ENCODE data around the gene KCNJ10.
"Not testable (repeated sequence)": the region's sequence is repeated elsewhere in the genome, so short reads cannot be mapped to it uniquely, and the experiment has no call there.

The KCNJ10 gene

DNA sequence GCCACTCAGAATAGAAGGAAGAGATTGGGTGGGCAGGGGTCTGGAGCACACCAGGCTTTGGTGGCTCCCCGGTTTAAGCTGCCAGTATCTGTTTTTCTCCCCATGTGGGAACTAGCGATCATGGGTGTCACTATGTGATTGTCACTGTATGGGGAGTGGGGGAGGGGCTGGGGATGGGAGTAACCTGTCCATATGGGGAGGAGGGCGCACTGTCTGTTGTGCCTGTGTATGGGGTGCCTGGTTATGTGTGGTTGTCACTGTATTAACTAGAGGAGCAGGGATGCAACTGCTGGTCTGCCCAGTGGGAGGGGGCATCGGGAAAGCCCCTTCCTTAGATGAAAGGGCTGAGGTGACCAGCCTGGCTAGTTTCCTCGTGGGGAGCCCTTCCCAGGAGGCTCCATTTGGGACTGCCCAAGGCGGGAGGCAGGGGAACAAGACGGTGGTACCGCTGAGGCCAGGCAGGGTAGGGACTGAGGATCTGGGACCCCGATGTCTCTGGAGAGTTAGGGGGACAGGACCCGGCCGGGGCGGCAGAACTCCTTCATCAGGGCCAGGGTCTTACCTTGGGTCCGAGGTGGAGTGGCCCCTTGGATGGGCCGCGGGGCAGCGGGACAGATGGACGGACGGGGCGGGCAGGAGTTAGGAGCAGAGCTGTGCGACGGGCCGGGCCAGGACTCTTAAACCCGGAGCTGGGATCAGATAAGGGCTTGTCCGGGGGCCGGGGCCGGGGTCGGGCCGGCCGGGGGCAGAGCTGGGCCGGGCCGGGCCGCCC, at the start of gene KCNJ10:
Gene KCNJ10, minus strand, starts transcription at position 701 of the 772 bp plus-strand sequence. CDS start 27,628 bp downstream, outside the sequence.
- peak in 5 of 14 donors; percentile 44 to 71 (median 68) for DNase-seq

DNA sequence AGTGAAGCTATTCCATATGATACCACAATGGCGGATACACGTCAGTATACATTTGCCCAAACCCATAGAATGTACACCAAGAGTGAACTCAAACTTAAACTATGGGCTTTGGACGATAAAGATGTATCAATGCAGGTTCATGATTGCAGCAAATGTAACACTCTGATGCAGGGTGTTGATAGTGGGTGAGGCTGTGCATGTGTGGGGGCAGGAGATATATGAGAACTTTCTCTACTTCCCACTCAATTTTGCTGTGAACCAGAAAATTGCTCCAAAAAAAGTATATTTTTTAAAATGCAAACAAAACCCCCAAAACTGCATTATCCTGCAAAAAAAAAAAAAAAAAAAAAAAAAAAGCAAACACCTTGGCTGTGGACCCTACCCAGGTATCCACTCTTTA, 49.0 kb upstream of the KCNJ10 start:
- DNase-seq, result no peak

DNA sequence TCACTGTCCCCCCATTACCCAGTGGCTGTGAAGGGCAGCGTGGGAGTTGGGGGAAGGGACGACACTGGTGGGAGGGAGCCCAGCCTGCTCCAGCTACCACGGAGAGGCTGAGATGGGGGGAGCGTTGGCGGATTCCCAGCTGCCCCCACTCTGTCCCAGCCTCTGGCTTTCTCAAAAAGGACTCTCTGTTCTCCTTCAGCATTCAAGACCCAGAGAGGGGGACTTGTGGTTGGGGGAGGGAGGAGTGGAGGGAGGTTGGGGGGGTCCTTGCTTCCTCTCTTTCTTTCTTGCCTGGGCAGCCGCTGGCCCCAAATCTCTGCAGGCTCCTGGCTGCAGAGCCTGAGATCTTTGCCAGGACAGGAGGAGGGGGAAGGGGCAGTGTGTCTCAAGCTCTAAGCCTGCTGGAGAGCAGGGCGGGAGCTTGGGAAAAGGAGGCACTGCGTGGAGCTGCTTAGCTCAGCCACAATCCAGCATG, 47.8 kb upstream of the KCNJ10 start:
- peak in 11 of 14 donors; percentile 40 to 91 (median 84) for DNase-seq

DNA sequence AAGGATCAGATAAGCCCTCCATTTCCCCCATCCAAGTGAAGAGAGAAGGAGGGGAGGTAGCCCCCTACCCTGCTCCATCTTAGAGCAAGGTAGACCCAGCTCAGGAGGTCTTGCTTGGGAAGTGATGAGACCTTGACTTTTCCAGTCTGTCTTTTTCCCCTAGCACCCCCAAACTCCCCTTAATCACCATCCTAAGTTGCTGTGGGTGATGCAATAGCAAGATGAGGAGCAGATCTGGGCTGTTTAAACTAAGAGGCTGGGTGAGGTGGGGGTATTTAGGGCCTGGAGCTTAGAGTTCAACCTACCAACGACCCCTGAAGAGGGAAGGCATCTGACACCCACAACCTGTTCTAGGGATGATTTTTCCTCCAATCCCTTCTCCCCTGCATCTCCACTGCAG, 47.3 kb upstream of the KCNJ10 start:
- peak in 1 of 14 donors; percentile 48 for DNase-seq

DNA sequence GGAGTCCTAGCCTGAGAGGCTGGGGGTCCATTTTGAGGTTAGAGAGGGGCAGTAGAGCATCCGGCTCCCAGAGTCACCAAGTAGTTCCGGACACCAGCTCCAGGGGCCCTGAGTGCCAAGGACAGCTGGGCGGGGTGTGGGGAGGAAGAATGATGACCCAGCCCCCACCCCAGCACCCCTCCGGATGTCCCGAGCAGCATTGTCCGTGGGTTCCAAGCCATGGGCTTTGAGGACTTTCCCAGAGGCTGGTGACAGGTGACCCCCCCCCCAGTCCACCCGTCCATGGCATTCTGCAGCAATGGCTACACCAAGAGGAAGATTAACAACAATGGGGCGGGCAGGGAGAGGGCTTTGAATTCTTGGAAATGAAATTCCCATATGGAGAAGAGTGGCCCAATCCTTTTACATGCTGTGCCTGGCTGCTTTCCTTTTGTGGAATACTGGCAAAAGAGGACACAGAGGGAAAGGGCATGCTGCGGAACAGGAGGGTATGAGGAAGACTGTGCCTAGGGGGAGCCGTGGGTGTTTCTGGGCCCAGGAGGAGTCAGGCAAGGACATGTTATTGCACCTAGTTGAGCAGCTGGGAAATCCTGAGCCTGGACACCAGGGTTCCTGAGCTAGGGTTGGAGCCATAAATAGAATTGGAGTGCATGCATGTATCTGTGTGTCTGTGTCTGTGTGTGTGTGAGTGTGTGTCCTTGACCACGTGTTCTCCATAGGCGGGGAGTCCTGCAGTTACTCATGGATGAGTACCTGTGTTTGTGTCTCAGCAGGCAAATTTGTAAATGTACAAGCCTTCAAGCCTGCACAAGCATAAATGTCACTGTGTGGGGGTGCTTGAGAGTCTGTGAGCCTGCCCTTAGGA, 46.6 kb upstream of the KCNJ10 start:
- peak in 6 of 14 donors; percentile 9 to 97 (median 38) for DNase-seq

DNA sequence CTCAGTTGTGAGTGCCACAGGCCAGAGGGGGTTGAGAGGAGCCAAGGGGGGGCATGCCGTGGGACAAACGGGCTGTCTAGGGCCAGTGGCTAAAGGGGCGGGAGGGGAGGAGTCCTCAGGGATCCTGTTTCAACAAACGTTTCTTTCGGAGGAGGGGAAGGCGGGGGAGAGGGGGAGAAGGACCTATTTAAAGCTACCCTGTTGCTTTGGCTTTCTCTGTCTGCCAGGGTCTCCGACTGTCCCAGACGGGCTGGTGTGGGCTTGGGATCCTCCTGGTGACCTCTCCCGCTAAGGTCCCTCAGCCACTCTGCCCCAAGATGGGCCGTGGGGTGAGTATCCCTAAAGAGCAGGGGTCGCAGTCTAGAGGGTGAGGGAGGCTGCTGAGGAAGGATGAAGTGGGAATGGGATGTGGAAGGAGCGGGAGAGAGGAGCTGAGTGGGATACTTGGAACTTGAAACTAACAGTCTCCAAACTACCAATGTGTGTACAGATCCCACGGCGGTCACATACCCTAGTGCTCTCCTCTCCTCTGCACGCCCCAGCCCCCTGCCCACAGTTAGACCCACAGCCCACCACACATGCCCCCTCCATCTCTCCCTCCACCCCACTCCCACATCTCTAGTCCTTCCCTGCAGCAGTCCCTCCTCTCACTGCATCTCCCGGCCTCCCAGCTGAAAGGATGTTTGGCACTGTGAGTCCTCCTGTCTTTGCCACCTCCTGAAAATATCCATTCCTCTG, 45.8 kb upstream of the KCNJ10 start, which contains the start of gene ATP1A2:
Gene ATP1A2, plus strand, starts transcription at position 215 of the 738 bp plus-strand sequence. Its CDS starts 103 bp downstream, at position 318.
- DNase-seq, result peak in 8 of 14 donors; percentile 5 to 70 (median 40)

DNA sequence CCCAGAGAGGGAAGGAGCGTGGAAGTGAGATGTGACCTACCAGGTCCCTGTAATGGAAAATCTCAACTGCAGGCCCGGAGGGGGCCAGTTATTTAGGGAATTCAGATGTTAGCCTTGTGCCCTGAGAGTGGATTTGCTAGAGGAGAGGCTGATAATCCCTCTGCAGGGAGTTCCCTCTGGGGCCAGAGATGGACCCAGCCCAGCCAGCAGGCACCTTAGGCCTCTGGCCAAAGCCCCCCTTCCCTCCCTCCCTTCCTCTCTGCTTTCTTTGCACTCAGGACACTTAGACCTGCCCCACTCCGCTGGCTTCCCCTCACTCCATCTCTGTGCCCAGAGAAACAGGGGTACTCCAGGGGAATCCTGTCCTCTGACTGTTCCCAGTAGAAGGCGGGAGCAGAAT, 44.1 kb upstream of the KCNJ10 start:
- peak in 7 of 14 donors; percentile 16 to 60 (median 49) for DNase-seq

DNA sequence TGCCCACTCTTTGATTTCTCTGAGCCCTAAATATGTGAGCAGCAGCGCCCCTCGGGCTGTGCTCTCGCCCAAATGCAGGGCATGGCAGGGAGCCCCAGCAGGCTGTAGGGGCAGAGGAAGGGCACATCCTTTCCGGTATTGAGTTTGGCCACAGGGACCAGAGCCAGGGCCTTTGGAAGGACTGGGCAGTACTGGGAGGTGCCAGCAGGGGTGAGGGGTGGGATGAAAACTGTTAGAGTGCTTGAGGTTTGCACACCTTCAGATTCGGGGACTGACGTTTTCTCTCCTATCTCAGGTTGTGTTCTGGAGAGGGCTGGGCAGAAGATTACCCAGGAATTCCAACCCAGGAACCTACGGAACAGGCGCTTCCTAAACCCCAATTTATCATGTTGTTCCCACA, 43.4 kb upstream of the KCNJ10 start:
- peak in 1 of 14 donors; percentile 25 for DNase-seq

DNA sequence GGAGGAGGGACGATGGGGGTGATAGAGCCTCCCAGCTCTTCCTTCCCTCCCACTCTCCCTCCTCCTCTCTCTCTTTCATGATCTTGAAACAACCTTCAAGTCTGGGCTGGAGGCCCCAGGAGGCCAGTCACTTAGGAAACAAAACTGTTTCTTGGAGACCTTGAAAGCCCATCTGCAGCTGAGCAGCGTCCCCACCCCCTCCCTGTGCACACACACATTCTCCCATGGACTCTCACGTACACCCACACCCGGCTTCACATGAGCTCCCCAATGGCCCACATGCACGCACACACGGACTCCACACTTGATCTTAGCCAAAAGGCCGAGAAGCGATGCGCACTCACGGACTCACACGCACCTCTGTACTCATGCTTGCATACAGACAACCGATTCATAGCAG, 42.4 kb upstream of the KCNJ10 start:
- peak in 2 of 14 donors; percentile 17 to 24 for DNase-seq

DNA sequence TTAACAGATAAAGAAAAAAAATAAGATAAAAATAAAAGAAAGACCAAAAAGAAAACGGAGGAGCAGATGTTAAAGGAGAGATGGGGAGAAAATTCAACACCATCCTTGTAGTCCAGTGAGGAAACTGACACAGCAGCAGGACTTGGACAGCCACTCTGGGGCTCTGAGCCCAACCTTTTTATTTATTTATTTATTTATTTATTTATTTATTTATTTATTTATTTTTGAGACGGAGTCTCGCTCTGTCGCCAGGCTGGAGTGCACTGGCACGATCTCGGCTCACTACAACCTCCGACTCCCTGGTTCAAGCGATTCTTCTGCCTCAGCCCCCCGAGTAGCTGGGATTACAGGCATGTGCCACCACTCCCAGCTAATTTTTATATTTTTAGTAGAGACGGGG, 41.5 kb upstream of the KCNJ10 start:
- not testable (repeated sequence) for DNase-seq

DNA sequence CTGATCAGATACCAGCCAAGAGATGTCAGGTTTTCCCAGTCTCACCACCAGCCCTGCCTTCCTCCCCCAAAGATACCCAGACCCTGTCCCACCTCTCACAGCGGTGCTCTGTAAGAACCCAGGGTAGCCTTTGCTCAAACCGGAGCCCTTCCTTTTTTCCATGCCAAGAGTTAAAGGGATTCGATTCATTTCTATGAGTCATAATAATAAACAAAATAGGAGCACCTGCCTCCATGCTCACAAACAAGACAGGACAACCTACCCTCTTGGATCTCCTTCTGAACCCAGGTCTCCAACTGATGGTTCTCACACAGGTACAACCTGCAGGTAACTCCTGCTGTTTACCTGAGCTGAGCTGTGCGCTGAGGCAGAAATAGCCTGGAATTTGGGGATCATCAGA, 39.7 kb upstream of the KCNJ10 start:
- DNase-seq, result no peak

DNA sequence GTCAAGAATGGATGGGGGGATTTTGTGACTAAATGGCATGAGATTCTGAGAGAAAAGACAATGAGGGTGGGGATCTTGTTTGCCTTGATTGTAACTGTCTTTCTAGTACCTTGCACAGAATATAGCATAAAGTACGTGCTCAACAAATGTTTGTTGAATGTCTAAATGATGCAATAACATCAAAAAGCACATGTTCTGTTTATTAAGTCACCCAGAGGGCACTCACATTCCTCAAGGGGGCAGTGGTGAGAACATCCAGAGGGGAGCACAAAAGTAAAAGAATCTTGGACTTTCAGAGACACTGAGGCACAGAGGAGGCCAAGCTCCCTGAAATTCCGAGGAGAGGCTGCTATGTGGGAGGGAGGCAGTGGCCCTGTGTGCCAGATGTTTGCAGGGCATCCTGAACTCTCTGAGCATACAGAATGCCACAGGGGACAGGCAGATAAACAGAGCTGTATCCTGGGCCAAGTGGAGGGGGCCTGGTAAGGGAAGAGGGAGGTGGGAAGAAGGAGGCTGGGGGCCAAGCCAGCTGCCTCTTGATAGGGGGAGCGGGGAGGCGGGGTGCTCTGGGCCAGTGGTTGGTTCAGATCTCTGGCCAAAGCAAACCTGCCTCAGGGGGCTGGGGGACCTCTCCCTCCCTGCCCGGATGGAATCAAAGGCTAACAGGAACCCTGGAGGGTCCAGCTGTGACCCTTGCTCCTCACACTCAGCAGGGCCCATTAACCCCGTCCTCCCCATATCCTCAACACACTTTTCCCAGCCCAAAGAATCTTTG, 39.1 kb upstream of the KCNJ10 start:
- peak in 1 of 14 donors; percentile 16 for DNase-seq

DNA sequence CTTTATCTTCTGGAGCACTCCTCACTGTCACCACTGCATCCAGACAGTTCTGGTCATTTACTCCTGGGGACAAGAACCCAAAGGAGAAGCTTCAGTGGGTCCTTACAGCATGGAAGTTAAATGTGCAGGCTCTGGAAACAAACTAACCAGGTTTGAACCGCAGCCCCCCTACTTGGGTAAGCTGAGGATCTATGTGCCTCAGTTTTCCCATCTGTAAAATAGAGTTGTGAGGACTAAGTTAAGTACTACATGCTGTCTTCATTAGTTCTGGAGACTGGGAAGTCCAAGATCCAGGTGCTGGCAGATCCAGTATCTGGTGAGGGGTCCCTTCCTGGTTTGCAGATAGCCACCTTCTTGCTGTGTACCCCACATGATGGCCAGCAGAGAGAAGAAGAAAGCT, 37.6 kb upstream of the KCNJ10 start:
- no peak for DNase-seq

DNA sequence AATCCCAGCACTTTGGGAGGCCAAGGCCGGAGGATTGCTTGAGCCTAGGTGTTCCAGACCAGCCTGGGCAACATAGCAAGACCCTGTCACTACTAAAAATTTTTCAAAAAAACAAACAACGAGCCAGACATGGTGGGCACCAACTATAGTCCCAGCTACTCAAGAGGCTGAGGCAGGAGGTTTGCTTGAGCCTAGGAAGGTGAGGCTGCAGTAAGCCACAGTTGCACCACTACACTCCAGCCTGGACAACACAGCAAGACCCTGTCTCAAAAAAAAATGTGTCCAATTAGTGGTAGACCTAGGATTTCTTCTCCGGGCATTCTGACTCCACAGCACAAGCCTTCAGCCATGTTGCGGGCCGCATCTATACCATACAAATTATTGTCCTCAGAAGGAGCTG, 35.2 kb upstream of the KCNJ10 start:
- DNase-seq, result no peak

DNA sequence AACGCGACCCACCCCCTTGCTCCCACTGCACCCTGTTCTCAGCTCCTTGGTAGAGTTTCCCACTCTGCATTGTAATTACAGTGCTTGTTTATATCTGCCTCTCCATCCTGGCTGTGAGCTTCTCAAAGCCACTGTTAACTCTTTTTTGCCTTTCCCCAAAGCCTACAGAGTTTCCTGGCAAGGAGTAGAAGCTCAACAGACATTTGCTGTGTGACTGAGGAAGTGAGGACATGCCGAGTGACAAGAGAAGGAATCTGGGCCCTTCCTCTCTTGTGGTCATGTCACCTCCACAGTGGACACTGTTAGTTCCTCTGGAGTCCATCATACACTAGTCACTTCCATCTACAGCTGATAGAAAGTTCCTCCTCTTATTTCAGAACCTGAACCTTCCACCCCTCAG, 34.5 kb upstream of the KCNJ10 start:
- DNase-seq, result peak in 3 of 14 donors; percentile 10 to 75 (median 28)

DNA sequence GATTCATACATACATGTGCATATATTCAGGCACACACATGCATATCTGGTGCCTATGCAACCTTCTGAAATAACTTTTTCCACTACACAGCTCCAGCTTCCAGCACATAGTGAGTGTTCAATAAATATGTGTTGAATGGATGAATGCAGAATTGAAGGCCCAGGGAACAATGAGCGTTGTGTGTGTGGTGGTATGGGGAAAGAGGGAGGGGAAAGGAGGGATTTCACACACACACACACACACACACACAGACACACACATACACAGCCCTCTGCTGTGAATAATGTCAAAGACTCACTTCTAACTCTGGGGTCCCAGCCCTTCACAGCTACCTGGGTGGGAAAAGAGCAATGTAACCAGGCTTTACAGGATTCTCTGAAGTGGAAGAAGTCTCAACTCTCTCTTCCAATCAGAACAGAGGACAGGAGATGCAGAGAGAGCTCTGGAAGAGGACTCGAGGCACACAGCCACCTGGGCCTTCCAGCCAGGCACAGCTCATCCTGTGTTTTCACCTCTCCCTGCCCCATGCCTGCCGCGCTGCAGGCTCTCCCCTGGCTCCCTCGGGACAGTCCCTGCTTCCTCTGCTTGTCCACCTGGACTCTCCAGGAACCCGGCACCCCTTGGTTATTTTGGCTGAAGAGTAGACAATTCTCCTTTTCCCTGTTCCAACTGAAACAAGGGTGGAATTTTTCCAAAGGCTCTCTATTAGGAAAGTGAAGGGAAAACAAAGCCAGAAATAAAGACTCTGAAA, 33.9 kb upstream of the KCNJ10 start:
- peak in 4 of 14 donors; percentile 16 to 80 (median 47) for DNase-seq

DNA sequence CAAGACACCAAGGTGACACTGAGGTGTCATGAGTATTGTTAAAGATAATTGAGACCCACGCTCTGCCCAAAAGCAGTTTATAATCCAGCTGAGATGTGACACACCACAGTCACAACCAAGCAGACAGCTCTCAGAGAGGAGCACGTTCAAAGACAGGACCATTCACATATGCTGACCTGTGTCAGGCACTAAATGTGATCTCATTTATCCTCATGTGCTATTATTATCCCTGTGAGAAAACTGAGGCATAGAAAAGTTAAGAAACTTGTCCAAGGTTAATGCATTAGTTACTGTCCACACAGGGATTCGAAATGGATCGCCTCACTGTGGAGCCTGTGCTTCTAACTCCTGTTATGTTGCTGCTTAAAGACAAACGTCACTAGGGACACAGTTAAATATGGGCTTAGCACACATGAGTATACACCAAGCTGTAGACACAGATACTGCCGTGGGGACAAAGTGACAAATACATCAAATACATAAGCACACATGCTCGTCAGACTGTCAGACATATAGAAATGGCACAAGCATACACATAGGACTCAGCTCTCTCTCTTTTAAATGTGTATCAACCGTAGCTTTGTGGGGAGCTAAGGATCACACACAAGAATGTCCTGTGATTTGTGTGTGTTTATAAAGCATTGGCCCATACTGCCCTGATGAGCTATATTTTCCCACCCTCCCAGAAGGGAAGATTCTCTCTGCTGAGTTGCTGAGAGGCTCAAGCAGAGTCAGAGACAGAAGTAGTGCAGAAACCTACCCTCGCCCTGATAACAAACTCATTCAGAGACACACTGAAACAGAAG, 32.0 kb upstream of the KCNJ10 start:
- peak in 3 of 14 donors; percentile 35 to 55 (median 50) for DNase-seq

DNA sequence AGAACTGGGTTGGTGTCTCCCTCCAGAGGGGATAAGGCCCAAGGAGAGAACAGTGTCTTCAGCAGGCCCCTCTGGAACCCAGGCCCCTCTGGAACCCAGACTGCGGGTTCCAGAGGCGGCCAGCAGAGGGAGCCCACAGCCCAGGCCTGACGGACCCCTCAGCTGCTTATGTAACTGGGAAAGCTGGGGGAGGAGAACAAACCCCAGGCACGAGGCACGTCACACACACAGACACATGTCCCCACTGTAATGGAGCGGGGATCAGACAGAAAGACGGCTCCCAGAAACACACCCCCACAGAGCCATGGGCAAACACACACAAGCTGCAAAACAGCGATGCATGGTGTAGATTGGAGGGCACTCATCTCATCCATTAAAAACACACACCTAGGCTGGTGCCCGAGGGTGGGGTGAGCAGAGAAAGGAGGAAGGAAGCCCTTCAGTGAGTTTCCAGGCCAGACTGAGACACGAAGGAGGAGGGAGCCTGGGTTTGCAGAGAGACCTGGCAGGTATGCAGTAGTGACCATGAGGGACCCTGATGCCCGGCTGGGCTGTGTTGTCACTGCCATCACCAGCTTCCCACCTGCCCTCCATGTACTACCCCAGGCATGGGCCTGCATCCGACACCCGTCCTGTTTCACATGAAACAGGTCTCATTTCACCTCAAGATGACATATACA, 31.2 kb upstream of the KCNJ10 start:
- peak; percentile 47 to 92 (median 80) for DNase-seq

DNA sequence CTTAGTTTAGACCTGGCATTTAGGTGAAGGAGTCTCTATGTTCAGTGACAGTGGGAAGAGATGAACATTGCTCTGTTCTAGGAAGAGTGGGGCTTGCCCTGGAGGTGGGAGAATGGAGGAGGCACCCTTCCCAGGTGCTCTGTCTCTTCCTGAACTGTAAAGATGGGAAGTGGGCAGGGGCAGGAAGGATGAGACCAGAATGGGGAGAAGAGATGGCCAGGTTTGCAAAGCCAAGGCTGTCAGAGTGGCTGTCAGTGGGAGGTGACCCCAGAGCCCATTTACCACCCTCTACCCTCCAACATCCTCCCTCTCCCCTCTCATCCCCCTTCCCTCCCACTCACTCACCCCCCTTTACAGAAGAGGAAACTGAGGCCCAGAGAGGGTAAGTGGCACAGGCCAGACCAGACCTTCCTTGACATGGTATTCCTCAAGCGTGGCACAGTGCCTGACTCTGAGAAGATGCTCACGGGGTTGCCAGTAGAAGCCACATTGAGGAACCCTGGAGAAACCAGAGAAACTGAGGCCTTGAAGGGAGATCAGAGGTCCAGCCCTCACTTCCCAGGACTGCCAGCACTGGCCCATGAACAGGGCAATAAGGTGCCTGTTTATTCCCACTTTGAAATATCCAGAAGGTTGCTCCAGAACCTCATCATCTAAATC, 29.9 kb upstream of the KCNJ10 start:
- no peak for DNase-seq

Measured in C1 segment of cervical spinal cord (tissue), 14 donors.